ENCODE results near the gene TMEM242.
A peak's percentile ranks its signal among the peaks of the same experiment; 100 is the strongest.
"Not testable (repeated sequence)": the region's sequence is repeated elsewhere in the genome, so short reads cannot be mapped to it uniquely, and the experiment has no call there.

The TMEM242 gene

DNA sequence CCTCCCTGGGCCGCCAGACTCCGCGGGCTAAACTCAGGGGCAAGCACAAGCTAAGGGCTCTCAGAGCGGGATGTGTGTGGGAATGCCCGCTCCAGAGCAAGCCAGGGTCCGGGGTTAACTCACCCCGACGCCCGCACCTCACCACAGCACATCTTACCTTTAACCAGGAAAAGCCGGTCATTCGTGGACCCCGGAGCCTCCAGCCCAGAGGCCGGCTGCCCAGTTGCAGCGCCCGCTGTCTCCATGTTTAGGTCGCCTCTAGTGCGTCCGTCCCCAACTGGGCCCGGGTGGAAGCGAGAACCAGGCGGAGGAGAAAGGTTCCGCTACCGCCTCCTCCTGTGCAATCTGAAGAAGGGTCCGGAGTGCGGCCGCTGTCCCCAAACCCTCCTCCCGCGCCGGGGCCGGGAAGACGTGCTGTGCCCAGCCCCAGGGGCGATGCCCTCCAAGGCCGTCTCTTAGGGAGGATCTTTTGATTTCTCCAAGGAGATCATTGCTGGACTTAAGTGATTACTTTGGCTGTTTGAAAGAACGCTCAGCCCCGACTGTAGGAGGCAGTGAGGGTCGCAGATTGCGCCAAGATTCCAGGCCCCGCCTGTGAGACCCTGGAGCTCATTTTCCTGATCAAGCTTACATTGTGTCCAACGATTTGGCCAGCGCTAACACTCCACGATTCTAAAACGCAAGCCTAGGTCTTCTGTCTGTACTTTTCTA lies at the start of gene TMEM242:
Gene TMEM242 (minus strand): TSS at position 265 of the 711 bp plus-strand sequence. CDS start 20 bp downstream, at position 245.
- peak; percentile 85 to 87 for DNase-seq (ENCODE audit: low read depth in 2 of 2)

DNA sequence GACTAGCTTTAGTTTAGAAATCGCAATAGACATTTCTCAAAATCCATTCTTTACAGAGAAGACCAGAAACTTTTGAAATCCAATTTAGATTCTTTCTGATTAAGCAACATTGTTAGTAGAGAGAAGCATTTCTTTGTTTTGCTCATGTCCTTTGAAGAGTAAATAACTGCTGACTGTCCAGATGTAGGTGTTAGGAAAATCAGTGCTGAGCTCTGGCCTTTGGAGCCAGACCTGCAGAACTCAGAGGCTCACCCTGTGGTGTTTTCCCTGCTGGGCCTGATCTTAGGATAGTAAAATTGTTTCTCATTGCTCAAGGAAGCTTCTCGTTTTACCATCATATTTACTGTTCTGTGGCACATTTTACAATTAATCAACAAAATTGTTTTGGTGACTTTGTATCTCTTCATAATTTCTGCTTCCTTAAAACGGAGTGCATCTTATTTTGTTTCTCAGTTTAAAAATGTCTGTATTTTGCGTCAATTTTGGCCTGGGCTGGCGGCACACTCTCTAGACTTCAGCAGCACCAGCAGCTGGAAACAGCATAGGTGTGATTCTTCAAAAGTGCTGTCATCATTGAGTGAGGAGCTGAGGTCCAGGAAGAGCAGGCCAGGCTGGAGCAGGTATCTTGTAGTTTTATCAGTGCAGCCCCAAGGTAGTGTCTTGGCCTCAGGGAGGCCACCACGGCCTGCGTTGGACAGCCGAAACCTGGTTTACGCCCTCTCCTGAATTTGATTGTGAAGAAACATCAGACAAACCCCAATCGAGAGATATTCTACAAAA lies 49.4 kb upstream of the TMEM242 start:
- no peak for DNase-seq (ENCODE audit: low read depth in 2 of 2)

DNA sequence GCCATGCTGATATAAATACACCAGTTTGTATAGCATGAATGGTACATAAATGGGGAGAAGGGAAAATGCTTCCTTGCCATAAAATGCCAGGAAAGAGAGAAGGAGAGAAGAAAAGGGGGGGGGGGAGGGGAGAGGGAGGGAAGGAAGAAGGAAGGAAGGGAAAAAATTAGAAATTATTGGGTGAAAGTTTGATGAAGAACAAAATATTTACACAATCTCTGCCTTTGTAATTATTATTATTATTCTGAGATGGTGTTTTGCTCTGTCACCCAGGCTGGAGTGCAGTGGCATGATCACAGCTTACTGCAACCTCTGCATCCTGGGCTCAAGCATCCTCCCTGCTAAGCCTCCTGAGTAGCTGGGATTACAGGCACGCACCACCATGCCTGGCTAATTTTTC lies 47.4 kb upstream of the TMEM242 start:
- no peak for DNase-seq (ENCODE audit: low read depth in 2 of 2)

DNA sequence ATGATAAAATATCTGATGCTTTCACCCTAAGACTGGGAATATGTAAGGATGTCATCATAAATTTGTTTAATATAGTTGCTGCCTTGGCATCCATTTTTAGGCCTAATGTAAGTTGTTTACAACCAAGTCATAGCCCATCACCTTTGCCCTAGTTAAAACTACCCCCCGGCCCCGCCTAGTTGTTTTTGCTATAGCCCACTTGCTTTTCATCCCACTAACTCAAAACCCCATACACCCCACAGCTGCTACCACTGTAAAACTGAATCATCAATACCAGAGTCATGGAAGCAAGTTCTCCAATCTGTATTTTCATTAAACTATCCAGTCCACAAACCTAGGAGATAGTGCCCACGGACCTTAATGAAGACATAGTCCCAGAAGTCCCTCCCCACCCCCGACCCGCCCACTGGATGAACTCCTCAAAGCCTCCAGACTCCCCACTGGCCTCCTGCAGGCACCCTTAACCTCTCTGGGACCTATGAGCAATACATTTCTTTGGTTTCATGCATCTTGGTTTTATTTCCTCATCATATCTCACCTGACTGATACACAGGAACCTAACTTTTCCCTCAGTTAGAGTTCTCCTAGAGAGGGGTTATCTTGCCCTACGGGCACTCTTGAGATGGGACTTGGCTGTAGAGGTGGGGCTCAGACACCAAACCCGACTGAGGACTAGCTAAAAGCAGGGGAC lies 45.2 kb upstream of the TMEM242 start:
- DNase-seq (ENCODE audit: low read depth in 2 of 2) = no peak

DNA sequence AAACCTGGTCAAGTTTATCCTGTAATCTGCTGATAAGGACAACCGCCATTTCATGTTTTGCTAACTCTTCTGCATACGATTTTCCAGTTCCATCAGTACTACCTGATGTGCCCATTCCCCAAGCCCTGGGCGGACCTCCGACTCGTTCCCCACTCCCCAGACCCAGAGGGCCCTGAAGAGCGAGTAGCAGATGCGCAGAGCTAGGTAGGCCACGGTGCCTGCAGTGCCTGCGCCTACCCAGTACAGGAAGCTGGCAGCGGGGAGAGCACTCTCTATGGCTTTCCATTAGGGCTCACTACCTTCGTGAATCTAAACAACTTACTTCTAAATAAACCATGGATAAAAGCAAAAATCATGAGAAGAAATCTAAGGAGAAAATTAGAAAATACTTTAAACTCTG lies 43.3 kb upstream of the TMEM242 start:
- no peak for DNase-seq (ENCODE audit: low read depth in 2 of 2)

DNA sequence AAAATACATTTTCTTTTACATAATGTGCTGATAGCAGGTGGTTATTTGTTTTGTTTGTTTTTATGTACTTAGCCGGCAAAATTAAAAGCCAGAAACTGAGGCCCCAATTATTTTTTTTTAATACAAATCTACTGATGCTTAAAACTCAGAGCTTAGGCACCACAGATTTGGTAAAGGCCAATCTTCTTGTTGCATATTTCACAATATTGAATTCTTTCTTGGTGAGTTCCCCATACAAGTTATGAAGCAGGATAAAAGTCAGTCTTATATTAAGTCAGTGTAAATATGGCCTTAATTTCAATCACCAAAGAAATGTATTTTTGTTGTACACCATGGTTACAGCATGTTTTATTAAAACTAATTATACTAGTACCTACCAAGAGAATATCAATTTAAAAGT lies 41.4 kb upstream of the TMEM242 start:
- DNase-seq (ENCODE audit: low read depth in 2 of 2) = no peak

DNA sequence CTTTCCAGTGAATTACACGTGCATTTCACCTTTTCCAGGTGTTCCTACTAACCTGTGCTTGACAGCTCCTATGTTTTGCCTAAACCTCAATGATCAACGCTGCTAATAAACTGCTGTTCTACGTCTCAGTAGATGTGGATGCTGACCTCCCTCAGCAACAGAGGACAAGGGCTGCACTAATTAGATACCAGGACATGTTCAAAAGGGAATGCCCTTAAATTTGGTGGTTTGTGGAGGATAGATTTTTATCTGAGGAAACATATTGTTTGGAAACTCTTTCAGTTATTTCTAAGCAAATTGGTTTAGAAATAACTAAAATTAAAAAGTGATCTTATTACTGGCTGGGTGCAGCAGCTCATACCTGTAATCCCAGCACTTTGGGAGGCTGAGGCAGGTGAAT lies 38.6 kb upstream of the TMEM242 start:
- no peak for DNase-seq (ENCODE audit: low read depth in 2 of 2)

DNA sequence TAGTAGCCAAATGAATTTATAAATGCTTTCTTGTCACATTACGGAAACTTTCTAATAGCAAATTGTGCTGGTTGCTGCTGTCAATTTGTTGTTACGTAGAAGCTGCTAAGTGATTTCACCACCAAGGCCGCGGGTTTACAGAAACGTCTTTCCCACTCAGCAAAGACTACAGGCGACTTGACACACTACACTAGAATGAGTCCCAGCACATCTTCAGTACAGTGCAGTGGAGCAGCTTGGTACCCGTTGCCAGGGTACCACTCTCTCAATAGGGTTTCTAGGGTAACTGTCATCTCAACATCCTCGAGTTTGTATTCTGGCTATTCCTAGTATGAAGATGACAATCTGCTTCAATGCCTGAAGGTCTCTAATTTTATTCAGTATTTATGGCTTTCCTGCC lies 35.0 kb upstream of the TMEM242 start:
- no peak for DNase-seq (ENCODE audit: low read depth in 2 of 2)

DNA sequence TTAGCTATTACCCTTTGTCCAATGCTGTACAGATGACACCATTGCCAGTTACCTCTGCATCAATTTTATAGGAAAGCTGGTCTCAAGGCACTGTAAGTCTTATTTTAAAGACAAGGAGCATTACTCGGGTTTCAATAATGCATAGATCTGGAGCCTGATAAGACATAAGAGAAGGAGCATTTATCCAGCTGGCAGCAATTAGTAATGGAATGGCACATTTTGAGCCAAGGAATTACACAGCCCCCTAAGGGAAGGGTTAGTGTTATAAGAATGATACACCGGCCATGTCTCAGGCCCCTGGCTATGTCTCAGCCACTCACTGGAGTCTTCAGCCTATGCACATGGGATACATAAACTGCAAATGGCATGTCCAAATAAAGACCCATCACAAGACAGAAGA lies 23.1 kb upstream of the TMEM242 start:
- no peak for DNase-seq (ENCODE audit: low read depth in 2 of 2)

DNA sequence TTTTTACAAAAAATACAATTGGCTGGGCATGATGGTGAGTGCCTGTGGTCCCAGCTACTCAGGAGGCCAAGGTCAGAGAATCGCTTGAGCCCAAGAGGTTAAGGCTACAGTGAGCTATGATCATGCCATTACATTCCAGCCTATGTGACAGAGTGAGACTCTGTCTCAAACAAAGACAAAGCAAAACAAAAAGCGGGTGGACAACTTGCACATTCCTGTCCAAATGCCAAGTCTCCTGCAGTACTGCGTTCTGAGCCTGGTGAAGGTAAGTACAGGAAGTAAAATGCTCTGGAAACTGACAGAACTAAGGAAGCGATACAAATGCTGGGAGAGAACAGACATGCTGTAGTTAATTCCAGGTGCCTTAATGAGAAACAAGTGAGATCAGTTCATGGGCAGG lies 20.4 kb upstream of the TMEM242 start:
- no peak for DNase-seq (ENCODE audit: low read depth in 2 of 2)

DNA sequence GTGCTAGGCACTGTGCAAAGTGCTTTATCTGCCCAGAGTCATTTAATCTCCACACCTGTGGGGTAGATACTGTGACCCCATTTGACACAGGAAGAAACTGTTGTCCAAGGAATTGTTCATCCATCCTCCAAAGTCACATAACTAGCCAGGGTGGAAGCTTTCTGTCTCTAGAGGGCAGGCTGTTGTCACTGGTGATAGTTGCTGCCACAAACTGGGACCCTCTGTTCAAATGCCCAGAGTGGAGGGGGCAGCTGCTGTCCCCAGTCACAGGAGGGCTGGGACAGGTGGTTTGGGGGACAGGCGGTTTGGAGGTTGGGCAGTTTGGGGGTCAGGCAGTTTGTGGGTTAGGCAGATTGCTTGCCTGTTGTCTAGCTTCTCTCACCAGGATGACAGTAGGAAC lies 16.1 kb upstream of the TMEM242 start:
- no peak for DNase-seq (ENCODE audit: low read depth in 2 of 2)

DNA sequence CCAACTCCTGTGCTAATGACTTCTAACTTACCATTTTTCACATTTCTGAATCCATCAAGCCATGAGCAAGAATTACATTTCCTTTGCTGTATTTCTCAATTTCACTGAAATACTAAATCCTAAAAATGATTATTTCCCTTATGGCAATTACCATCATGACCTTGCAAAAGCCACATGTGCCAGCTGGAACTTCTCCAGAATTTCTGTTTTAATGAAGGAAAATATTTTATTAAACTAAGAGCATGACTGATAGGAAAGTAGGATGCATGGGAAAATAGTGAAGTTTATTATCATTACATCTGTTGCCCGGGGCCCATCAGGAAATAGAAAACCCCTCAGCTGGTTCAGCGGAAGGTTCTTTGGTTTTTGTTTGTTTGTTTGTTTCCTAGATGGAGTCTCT lies 14.4 kb upstream of the TMEM242 start:
- no peak for DNase-seq (ENCODE audit: low read depth in 2 of 2)

DNA sequence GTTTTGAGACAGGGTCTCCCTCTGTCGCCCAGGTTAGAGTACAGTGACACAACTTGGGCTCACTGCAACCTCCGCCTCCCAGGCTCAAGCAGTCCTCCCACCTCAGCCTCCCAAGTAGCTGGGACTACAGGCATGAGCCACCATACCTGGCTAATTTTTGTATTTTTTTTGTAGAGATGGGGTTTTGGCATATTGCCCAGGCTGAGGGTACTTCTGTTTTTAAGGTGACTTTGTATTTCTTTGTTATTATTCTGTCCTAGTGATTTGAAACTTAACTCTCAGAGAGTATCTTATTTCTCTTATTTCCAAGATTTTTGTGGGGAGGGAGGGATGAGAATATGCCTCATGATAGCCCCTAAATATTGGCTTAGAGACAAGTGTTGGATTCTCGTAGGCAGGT lies 14.0 kb upstream of the TMEM242 start:
- not testable (repeated sequence) for DNase-seq (ENCODE audit: low read depth in 2 of 2)

DNA sequence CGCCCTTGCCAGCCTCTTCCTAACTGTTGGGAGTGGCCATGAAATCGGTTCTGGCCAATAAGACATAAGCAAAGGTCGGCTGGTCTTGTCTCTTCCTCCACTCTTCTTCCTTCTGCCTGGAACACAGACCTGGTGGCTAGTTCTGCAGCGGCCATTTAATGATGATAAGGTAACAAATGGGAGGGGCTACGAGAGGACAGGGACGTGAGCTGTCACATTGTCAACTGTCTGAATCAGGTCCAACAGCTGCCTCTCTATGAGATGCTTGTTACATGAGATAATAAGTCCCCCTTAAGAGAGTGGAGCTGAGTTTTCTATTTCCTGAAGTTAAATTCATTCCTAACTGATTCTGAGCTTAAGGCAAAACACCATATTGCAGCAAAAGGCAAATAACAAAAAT lies 12.5 kb upstream of the TMEM242 start:
- DNase-seq (ENCODE audit: low read depth in 2 of 2) = no peak

DNA sequence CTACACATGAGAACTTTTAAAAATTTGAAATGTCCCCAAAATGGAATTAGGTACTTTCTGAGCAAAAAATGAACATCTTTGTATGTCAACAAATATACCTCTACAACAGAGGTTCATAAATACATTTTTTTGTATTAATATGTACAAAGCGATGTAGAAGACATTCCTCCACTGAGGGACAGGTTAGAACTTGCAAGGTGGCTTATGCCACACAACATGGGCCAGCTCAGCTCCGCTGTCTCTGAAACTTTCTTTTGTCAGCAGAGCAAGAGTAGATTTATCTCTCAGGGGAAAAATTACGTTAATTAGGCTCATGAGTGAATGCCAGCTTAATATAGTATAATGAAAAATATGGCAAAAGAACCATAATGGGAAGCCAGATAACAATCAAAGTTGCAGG lies 10.6 kb upstream of the TMEM242 start:
- DNase-seq (ENCODE audit: low read depth in 2 of 2) = no peak

DNA sequence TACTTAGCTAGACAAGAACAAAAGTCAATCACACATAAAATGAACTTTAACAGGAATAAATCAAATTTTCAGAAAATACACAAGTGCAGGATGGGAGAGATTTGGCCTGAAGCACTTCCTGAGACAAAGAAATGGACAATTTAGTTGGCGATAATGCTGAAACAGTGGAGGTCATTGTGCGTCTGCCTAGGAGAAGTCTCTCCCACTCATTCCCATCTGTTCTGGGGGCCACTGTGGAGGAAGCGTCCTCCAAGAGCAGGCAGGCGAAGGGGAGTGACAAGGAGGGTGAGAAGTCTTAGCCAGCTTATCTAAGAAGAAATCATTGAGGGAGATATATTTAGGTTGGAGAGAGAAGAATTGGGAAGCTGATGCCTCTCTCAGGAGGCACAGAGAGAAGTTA lies 10.2 kb upstream of the TMEM242 start:
- DNase-seq (ENCODE audit: low read depth in 2 of 2) = no peak

DNA sequence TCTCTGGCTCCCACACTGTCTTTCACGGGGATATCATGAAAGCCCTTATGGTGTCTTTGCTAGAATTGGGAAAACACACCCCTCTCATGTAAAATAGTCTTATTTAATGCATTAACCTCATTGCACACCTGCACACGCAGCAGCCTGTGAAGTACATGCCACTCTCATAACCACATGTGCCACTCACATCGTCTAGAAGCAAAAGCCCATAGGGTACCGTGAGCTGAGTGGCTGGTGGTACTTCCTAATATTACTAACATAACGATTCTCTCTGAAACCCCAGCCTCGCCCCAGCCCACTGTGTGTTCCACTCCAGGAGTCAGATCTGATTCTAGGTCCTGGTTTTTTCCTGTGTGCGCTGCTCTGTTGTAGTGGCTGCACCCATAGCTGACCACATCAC lies 9.5 kb upstream of the TMEM242 start:
- no peak for DNase-seq (ENCODE audit: low read depth in 2 of 2)

DNA sequence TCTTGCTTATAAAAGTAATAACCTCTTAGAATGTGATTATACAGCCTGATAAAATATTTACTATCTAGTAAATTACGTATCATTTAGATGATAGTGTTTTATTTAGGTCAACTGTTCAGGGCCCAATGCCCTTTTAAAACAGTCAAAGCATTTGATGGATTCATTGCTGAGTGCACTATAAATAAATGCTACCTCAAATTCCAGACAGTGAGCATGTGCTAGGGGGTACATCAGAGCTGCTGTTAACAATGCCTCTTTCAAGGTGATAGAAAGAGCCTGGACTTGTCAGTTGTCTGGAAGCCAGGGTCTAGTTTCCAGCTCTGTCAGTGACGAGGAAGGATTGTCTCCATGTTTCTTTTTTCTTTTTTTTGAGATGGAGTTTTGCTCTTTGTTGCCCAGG lies 7.5 kb upstream of the TMEM242 start:
- DNase-seq (ENCODE audit: low read depth in 2 of 2) = no peak

DNA sequence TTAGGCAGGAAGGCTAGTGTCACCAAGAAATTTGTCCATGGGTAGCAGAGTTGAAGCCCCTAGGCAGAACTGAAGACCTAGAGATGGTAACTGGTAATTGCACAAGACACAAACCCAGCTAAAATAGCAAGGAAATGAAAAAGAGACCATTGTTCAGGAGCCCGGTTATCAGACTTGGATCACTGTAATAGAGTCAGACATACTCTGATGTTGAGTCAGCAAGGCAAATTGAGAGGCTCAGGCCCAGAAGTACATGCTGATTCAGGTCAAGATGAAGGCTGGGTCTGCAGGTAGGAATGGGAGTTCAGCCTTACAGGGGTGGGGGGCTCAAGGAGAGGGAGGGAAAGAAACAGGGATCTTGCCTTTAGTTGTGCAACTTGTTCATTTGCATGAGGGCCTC lies 6.5 kb upstream of the TMEM242 start:
- DNase-seq (ENCODE audit: low read depth in 2 of 2) = no peak

DNA sequence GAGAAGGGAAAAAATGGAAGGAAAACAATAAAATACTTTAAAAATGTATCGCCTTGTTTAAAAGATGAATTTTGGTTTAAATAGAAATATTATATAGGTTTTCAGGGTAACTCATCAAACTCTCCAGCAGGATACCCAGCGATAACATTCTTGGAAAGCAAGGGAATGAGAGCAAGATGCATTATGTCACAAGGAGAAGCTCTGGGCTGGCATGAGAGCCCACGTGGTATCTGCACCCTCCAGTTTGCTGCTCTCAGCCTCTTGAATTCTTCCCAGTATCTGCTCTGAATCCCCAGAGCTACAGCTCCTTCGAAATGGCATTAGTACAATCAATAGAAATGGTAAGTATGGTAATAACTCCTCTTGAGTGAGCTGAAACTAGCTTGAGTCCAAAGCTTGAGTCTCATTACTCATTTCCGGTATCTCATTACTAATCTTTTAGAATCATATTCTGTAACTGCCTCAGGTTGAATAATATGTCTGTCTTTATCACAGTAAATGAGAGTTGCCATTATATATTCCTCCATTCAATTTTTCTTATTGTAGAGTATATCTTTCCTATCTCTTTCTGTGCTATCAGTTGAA lies 4.9 kb upstream of the TMEM242 start:
- no peak for DNase-seq (ENCODE audit: low read depth in 2 of 2)

DNA sequence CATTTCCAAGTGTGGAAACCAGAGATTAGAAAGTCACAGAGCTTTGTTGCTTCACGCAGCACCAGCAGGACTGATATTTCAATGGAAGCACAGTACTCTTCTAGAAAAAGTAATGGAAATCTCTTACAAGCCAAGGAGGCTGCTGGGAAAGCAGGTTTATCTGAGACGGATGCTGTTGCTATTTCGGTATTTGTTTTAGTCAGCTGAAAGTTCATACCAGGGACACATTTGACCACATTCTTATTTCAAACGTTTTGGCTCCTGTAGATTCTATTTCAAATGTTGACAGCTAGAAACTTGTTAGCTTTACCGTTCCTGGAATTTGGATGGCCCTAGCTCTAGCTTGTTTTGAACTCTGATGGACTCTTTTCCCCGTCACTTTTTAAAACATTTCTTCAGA lies 3.7 kb upstream of the TMEM242 start:
- no peak for DNase-seq (ENCODE audit: low read depth in 2 of 2)

DNA sequence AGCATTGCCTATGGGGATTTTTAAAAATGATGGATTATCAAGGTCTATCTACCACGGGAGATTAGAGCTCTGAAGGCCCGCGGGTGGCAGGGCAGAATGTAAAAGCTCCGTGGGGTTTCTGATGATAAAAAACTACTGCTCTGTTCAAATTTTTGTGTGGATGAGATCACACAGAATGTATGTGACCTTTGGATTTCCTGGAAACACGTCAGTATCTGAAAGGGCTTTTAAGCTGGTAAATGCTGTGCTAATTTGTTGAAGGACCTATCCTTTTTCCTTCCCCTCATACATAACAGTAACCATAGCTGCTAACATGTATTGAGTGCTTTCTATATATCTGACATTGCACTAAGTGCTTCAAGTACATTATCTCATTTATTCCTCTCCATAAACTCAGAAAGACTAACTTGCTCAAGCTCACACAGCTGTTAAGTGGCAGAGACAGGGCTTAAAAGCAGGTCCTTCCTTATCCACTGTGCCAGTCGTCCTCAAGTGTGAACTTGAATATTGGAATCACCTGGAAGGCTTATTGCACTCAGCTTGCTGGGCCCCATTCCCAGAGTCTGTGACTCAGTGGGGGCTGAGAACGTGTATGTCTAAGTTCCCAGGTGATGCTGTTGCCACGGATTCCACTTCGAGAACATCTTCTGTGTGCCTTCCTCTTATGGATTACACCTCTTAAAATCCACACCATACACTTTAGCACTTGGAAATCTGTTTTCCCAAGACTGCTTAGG lies 1.9 kb upstream of the TMEM242 start:
- no peak for DNase-seq (ENCODE audit: low read depth in 2 of 2)

All from stimulated activated CD4-positive, alpha-beta T cell treated with anti-CD3 and anti-CD28 coated beads, Interleukin-4, amount 100 ng/mL, for 48 hours (primary cell).